OCI-LY1 (cell line): ENCODE measurements around the gene CREB5.
A peak's percentile ranks its signal among the peaks of the same experiment; 100 is the strongest.

Experiments
- H2AFZ ChIP-seq: fragments of 200-600 bp; sonication (generic), shearing (Covaris generic); 2 replicates; pipeline ENCODE4 v1.6.0; 2014; ENCODE audit warnings: antibody characterized with exemption, mild to moderate bottlenecking, low read length
- H3F3A ChIP-seq: fragments of 200-600 bp; sonication (generic), shearing (Covaris generic); 2 replicates; pipeline ENCODE4 v1.6.0; 2014; ENCODE audit warnings: mild to moderate bottlenecking, antibody characterized with exemption, low read length, moderate library complexity; ENCODE audit not compliant: insufficient read depth
- H3K27ac ChIP-seq: fragments of 200-600 bp; sonication (generic); 2 replicates; pipeline ENCODE4 v1.5.1; 2014; ENCODE audit warnings: low read length, mixed run types, mild to moderate bottlenecking, low read depth; ENCODE audit not compliant: poor library complexity, severe bottlenecking
- H3K27me3 ChIP-seq: fragments of 200-600 bp; sonication (generic); 2 replicates; pipeline ENCODE4 v1.6.0; 2014; ENCODE audit warnings: antibody characterized with exemption, mild to moderate bottlenecking, low read length, moderate library complexity; ENCODE audit not compliant: insufficient read depth
- H3K36me3 ChIP-seq: fragments of 200-600 bp; sonication (generic); 2 replicates; pipeline ENCODE4 v1.6.1; 2014; ENCODE audit warnings: mild to moderate bottlenecking, antibody characterized with exemption, low read length, moderate library complexity, mixed read lengths; ENCODE audit not compliant: insufficient read depth
- H3K4me1 ChIP-seq: fragments of 200-600 bp; sonication (generic); 2 replicates; pipeline ENCODE4 v1.5.1; 2014; ENCODE audit warnings: mild to moderate bottlenecking, low read length, moderate library complexity; ENCODE audit not compliant: insufficient read depth, severe bottlenecking
- H3K4me2 ChIP-seq: fragments of 200-600 bp; sonication (generic), shearing (Covaris generic); 2 replicates; pipeline ENCODE4 v1.6.1; 2014; ENCODE audit warnings: low read length
- H3K4me3 ChIP-seq: fragments of 200-600 bp; sonication (generic); 2 replicates; pipeline ENCODE4 v1.5.1; 2014; ENCODE audit warnings: low read length, low read depth, mild to moderate bottlenecking, mixed read lengths; ENCODE audit not compliant: poor library complexity, severe bottlenecking
- H3K79me2 ChIP-seq: fragments of 200-600 bp; shearing (Covaris generic); 2 replicates; pipeline ENCODE4 v1.6.1; 2016; ENCODE audit warnings: mixed run types, low read length, mixed read lengths; ENCODE audit not compliant: insufficient read depth
- H3K9ac ChIP-seq: fragments of 200-600 bp; sonication (generic), shearing (Covaris generic); 2 replicates; pipeline ENCODE4 v1.6.1; 2014; ENCODE audit warnings: mild to moderate bottlenecking, low read length, mixed read lengths
- H3K9me2 ChIP-seq: fragments of 200-600 bp; sonication (generic), shearing (Covaris generic); 2 replicates; pipeline ENCODE4 v1.6.1; 2014; ENCODE audit warnings: low read depth, mild to moderate bottlenecking, low read length, mixed read lengths
- H3K9me3 ChIP-seq: fragments of 200-600 bp; shearing (Covaris generic); 2 replicates; pipeline ENCODE4 v1.6.1; 2014; ENCODE audit warnings: low read length, mixed read lengths
- H4K20me1 ChIP-seq: fragments of 200-600 bp; sonication (generic), shearing (Covaris generic); 2 replicates; pipeline ENCODE4 v1.6.0; 2016; ENCODE audit warnings: mild to moderate bottlenecking, low read length; ENCODE audit not compliant: insufficient read depth
- EZH2 ChIP-seq: fragments of 200-600 bp; sonication (generic), shearing (Covaris generic); IDR thresholded peaks from 2 replicates; pipeline ENCODE4 v1.8.0; 2017; ENCODE audit warnings: borderline replicate concordance, mixed run types, mild to moderate bottlenecking, antibody characterized with exemption, low read length, moderate library complexity, mixed read lengths
- TF ChIP-seq, protein P1 (sequence below): fragments of 200-600 bp; sonication (generic), shearing (Covaris generic); IDR thresholded peaks from 2 replicates; pipeline ENCODE4 v1.5.1; 2017; ENCODE audit warnings: mild to moderate bottlenecking, antibody characterized with exemption, low read length, moderate library complexity, mixed read lengths

Gene CREB5

DNA sequence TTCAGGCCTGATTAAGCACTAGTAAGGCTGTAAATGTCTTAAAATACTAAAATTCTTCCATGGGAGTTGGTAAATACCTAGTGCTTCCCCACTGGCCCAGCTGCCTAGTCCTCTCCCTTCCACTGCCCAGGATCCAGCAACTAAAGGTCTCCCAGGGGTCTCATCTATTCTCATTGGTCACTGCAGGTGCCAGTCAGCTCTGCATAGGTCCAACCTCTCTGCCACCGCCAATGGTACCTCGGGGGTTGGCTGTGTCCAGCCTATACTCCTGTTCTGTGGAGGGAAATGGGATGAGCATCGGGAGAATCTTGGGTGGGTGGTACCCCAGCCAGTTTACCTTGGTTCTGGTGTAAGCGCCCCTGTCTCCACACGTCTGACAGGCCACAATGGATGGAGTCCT, 6.1 kb upstream of the CREB5 start:
- Histone ChIP-seq H3K4me1 (peaks cover 21% of the 10 kb centered on the region), H3K79me2 (no peaks in the 10 kb centered on the region), H3K27ac (no peak overlapping the region), H3K4me2 (no peak overlapping the region), H3F3A (no peaks in the 10 kb centered on the region), H3K9me2 (no peaks in the 10 kb centered on the region), H3K36me3 (no peaks in the 10 kb centered on the region), H3K9ac (no peak overlapping the region), H4K20me1 (no peaks in the 10 kb centered on the region), H3K9me3 (no peaks in the 10 kb centered on the region; the same call in 1 of the 2 replicates), H3K27me3 (peaks cover 8% of the 10 kb centered on the region; the same call in 1 of the 2 replicates), H3K4me3 (no peak overlapping the region), H2AFZ (no peak overlapping the region)
- TF ChIP-seq EZH2: no peak
- TF ChIP-seq, protein P1, sequence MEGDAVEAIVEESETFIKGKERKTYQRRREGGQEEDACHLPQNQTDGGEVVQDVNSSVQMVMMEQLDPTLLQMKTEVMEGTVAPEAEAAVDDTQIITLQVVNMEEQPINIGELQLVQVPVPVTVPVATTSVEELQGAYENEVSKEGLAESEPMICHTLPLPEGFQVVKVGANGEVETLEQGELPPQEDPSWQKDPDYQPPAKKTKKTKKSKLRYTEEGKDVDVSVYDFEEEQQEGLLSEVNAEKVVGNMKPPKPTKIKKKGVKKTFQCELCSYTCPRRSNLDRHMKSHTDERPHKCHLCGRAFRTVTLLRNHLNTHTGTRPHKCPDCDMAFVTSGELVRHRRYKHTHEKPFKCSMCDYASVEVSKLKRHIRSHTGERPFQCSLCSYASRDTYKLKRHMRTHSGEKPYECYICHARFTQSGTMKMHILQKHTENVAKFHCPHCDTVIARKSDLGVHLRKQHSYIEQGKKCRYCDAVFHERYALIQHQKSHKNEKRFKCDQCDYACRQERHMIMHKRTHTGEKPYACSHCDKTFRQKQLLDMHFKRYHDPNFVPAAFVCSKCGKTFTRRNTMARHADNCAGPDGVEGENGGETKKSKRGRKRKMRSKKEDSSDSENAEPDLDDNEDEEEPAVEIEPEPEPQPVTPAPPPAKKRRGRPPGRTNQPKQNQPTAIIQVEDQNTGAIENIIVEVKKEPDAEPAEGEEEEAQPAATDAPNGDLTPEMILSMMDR: no peak

DNA sequence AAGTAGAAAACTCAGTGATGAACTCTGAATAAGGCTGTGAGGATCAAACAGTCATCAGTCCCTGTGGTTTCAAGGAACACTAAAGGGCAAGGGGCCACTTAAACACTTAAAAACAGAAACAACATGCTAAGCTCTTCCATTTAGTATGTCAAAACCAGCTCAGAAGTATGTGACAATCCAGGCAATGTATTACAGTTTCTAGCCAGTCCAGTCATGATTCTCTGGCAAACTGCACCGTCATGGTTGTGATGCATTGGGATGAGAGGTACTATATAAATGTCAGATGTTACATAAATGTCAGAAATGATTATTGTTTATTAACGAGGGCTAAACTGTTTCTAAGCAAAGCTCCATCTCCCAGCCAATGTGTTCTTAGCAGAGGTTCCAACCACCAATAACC, 4.7 kb upstream of the CREB5 start:
- no peaks in the 10 kb centered on the region for H3K79me2 ChIP-seq
- no peak overlapping the region for H3K27ac ChIP-seq
- H3K9me3 ChIP-seq: no peaks in the 10 kb centered on the region; the same call in 1 of the 2 replicates
- no peaks in the 10 kb centered on the region for H4K20me1 ChIP-seq
- H3K4me2 ChIP-seq: no peak overlapping the region
- TF ChIP-seq, protein P1: no peak
- TF ChIP-seq EZH2: no peak
- no peaks in the 10 kb centered on the region for H3K36me3 ChIP-seq
- no peak overlapping the region for H3K4me3 ChIP-seq
- H3K27me3 ChIP-seq: peaks cover 8% of the 10 kb centered on the region; the same call in 1 of the 2 replicates
- H3K9ac ChIP-seq: no peak overlapping the region
- no peak overlapping the region for H2AFZ ChIP-seq
- H3K4me1 ChIP-seq: peaks cover 21% of the 10 kb centered on the region
- no peaks in the 10 kb centered on the region for H3F3A ChIP-seq
- H3K9me2 ChIP-seq: no peaks in the 10 kb centered on the region

GRCh38 chr7:28408105-28408959, 4.0 kb upstream of the CREB5 start:
- Histone ChIP-seq H3K36me3 (no peaks in the 10 kb centered on the region), H3K9ac (no peak overlapping the region), H3K27me3 (peaks cover 8% of the 10 kb centered on the region; the same call in 1 of the 2 replicates), H3K79me2 (no peaks in the 10 kb centered on the region), H2AFZ (no peak overlapping the region), H3K4me2 (0 out of 2 replicates have a peak overlapping the region, but pooled peaks have one; percentile 86), H3K9me3 (no peaks in the 10 kb centered on the region; the same call in 1 of the 2 replicates), H3F3A (no peaks in the 10 kb centered on the region), H4K20me1 (no peaks in the 10 kb centered on the region), H3K27ac (no peak overlapping the region), H3K4me1 (peaks cover 21% of the 10 kb centered on the region), H3K9me2 (no peaks in the 10 kb centered on the region), H3K4me3 (peak overlapping the region; percentile 11)
- TF ChIP-seq EZH2: no peak
- TF ChIP-seq, protein P1: no peak
